A549 (cell line): ENCODE results near the gene AFF1. TPM values are rescaled to one million over a fixed set of nuclear protein-coding genes. Genes with fewer than 3 reads are reported as not detected.

Source experiments
- ATAC-seq, 2 experiments: fragments of 200-7000 bp in 1 of 2; fragments of >200 bp in 1 of 2; cut with Nextera tagmentation in 1 of 2; cut with Tn5 transposase in 1 of 2; 3 replicates each; pipeline versions ENCODE4 v1.8.0 to v1.9.1; 2018 to 2020; ENCODE audit warnings: mild to moderate bottlenecking in 1 of 2, moderate library complexity in 1 of 2
- CTCF ChIA-PET: fragments of 300-600 bp; sonication (Branson Sonifier 250); formaldehyde crosslinking; extraction: SDS; loops from one replicate; lab custom pipeline; 2021; ENCODE audit warnings: antibody characterized with exemption, inconsistent platforms; lab: Yijun Ruan, JAX
- POLR2A ChIA-PET: fragments of 350-600 bp; formaldehyde crosslinking; extraction: SDS; loops from one replicate; lab custom pipeline; 2021; ENCODE audit warnings: antibody characterized with exemption, inconsistent platforms; lab: Yijun Ruan, JAX
- DNase-seq, 2 experiments: peaks; one replicate each; pipeline versions ENCODE4 v3.0.0 to v3.0.0-alpha.2; 2011 to 2016; ENCODE audit warnings: low read depth in 1 of 2, low spot score in 1 of 2
- FAIRE-seq: peaks from 2 replicates; lab custom pipeline; 2011; peaks lifted over from hg19 to GRCh38; lab: Jason Lieb, UNC
- H3K27ac ChIP-seq, 2 experiments: fragments of >200 bp; sonication (Bioruptor Twin); formaldehyde crosslinking; 3 replicates each; pipeline ENCODE4 v1.5.1; 2016 to 2017
- H3K4me1 ChIP-seq: fragments of >200 bp; sonication (Bioruptor Twin); formaldehyde crosslinking; 3 replicates; pipeline ENCODE4 v1.6.1; 2016
- H3K4me2 ChIP-seq: fragments of >200 bp; sonication (Bioruptor Twin); formaldehyde crosslinking; 3 replicates; pipeline ENCODE4 v1.6.1; 2016
- H3K4me3 ChIP-seq: fragments of >200 bp; sonication (Bioruptor Twin); formaldehyde crosslinking; 3 replicates; pipeline ENCODE4 v1.5.1; 2016
- H3K9me3 ChIP-seq: fragments of >200 bp; sonication (Bioruptor Twin); formaldehyde crosslinking; 3 replicates; pipeline ENCODE4 v1.6.1; 2016
- BHLHE40 ChIP-seq: IDR thresholded peaks from 2 replicates; pipeline ENCODE4 v1.6.1; 2012; ENCODE audit warnings: low read depth, low read length, inconsistent platforms
- CBX2 ChIP-seq: fragments of 200-600 bp; sonication (generic); IDR thresholded peaks from 2 replicates; pipeline ENCODE4 v1.6.1; 2016; ENCODE audit warnings: low read depth, mild to moderate bottlenecking, borderline replicate concordance
- CBX8 ChIP-seq: fragments of 200-600 bp; sonication (generic); IDR thresholded peaks from 2 replicates; pipeline ENCODE4 v1.6.1; 2016
- CEBPB ChIP-seq, 2 experiments: fragments of >200 bp in 1 of 2; sonication (Bioruptor Twin) in 1 of 2; formaldehyde crosslinking in 1 of 2; IDR thresholded peaks; 2 replicates each; pipeline ENCODE4 v1.6.1; 2012 to 2016
- CTCF ChIP-seq: fragments of >200 bp; sonication (Bioruptor Twin); formaldehyde crosslinking; IDR thresholded peaks from 3 replicates; pipeline ENCODE4 v1.5.1; 2016
- ELK1 ChIP-seq: fragments of 150-350 bp; IDR thresholded peaks from 2 replicates; pipeline ENCODE4 v1.6.1; 2014; ENCODE audit warnings: low read depth, mild to moderate bottlenecking, low read length
- EP300 ChIP-seq, 2 experiments: fragments of >200 bp; sonication (Bioruptor Twin); formaldehyde crosslinking; IDR thresholded peaks; 2 replicates in 1 of 2; 3 replicates in 1 of 2; pipeline ENCODE4 v1.6.1; 2016 to 2017
- ESRRA ChIP-seq: fragments of 150-350 bp; IDR thresholded peaks from 2 replicates; pipeline ENCODE4 v1.6.1; 2014; ENCODE audit warnings: mild to moderate bottlenecking, low read length, borderline replicate concordance
- GATA3 ChIP-seq: IDR thresholded peaks from 2 replicates; pipeline ENCODE4 v1.6.1; 2012; ENCODE audit warnings: borderline replicate concordance
- HES2 ChIP-seq: fragments of >200 bp; sonication (Bioruptor Twin); formaldehyde crosslinking; IDR thresholded peaks from 2 replicates; pipeline ENCODE4 v1.6.1; 2016
- HEYL ChIP-seq: fragments of 250-450 bp; sonication (Bioruptor Pico); IDR thresholded peaks from 2 replicates; pipeline ENCODE4 v1.8.0; 2021; ENCODE audit warnings: mild to moderate bottlenecking, moderate library complexity
- HMGXB4 ChIP-seq: fragments of 250-450 bp; sonication (Bioruptor Pico); IDR thresholded peaks from 2 replicates; pipeline ENCODE4 v1.5.0; 2021; ENCODE audit warnings: mild to moderate bottlenecking, moderate library complexity, borderline replicate concordance
- HOXB13 ChIP-seq: fragments of 250-450 bp; sonication (Bioruptor Pico); IDR thresholded peaks from 2 replicates; pipeline ENCODE4 v1.5.0; 2020; ENCODE audit warnings: low read depth, mild to moderate bottlenecking, moderate library complexity
- HOXB5 ChIP-seq: fragments of 250-450 bp; sonication (Bioruptor Pico); IDR thresholded peaks from 2 replicates; pipeline ENCODE4 v1.5.0; 2020; ENCODE audit warnings: mild to moderate bottlenecking, moderate library complexity
- JUN ChIP-seq, 2 experiments: fragments of >200 bp; sonication (Bioruptor Twin); formaldehyde crosslinking; IDR thresholded peaks; 2 replicates in 1 of 2; 3 replicates in 1 of 2; pipeline ENCODE4 v1.6.1; 2016 to 2017
- KDM5A ChIP-seq: fragments of 200-600 bp; sonication (generic); IDR thresholded peaks from 2 replicates; pipeline ENCODE4 v1.6.1; 2016; ENCODE audit warnings: antibody characterized with exemption, mild to moderate bottlenecking
- MAFK ChIP-seq: fragments of 450-650 bp; IDR thresholded peaks from 2 replicates; pipeline ENCODE4 v1.6.1; 2014; ENCODE audit not compliant: partially characterized antibody
- MAZ ChIP-seq: fragments of 150-350 bp; IDR thresholded peaks from 2 replicates; pipeline ENCODE4 v1.6.1; 2014; ENCODE audit warnings: antibody characterized with exemption, low read depth, low read length, borderline replicate concordance
- PHF8 ChIP-seq: fragments of 200-600 bp; sonication (generic); IDR thresholded peaks from 2 replicates; pipeline ENCODE4 v1.6.1; 2016; ENCODE audit warnings: low read depth, mild to moderate bottlenecking, antibody characterized with exemption, moderate library complexity, borderline replicate concordance
- POLR2A ChIP-seq: IDR thresholded peaks from 2 replicates; pipeline ENCODE4 v1.6.1; 2012; ENCODE audit warnings: mild to moderate bottlenecking, low read length
- POLR2AphosphoS2 ChIP-seq: conservative IDR thresholded peaks from 2 replicates; pipeline ENCODE4 v1.6.1; 2012; ENCODE audit warnings: low read length, improper control_type of control experiment, inconsistent platforms
- RAD21 ChIP-seq, 2 experiments: fragments of >200 bp in 1 of 2; sonication (Bioruptor Twin) in 1 of 2; formaldehyde crosslinking in 1 of 2; IDR thresholded peaks in 1 of 2; conservative IDR thresholded peaks in 1 of 2; 2 replicates in 1 of 2; 3 replicates in 1 of 2; pipeline ENCODE4 v1.6.1; 2012 to 2018; ENCODE audit warnings: inconsistent platforms in 1 of 2
- RARB ChIP-seq: fragments of 250-450 bp; sonication (Bioruptor Pico); IDR thresholded peaks from 2 replicates; pipeline ENCODE4 v1.8.0; 2021; ENCODE audit warnings: mild to moderate bottlenecking, moderate library complexity
- RCOR1 ChIP-seq: fragments of 150-350 bp; IDR thresholded peaks from 2 replicates; pipeline ENCODE4 v1.6.1; 2014; ENCODE audit warnings: antibody characterized with exemption, low read length, low read depth
- RFX5 ChIP-seq: fragments of 450-650 bp; IDR thresholded peaks from 2 replicates; pipeline ENCODE4 v1.7.1; 2014; ENCODE audit warnings: antibody characterized with exemption, mild to moderate bottlenecking, moderate library complexity
- SMC3 ChIP-seq: fragments of >200 bp; sonication (Bioruptor Twin); formaldehyde crosslinking; IDR thresholded peaks from 3 replicates; pipeline ENCODE4 v1.6.1; 2018; ENCODE audit warnings: inconsistent platforms
- USF2 ChIP-seq: fragments of 450-650 bp; IDR thresholded peaks from 2 replicates; pipeline ENCODE4 v1.6.1; 2014; ENCODE audit warnings: antibody characterized with exemption
- WGBS: methylation state at CpG from one replicate; pipeline ENCODE4 v1.1.6; 2017; ENCODE audit errors: missing lambda C conversion rate; 5-methylcytosine and 5-hydroxymethylcytosine counted together
- polyA plus RNA-seq, 4 experiments: library from polyadenylated mRNA; depleted of rRNA in 3 of 4; stranded (reverse); fragments of >200 nt; fragmentation: RNase III in 1 of 4; extraction: RNeasy Plus Mini Kit Qiagen cat#74134 plus additional on column Dnase treatment in 1 of 4; gene quantifications; 2 replicates in 3 of 4; 3 replicates in 1 of 4; pipeline ENCODE4 v1.2.3, GENCODE V29; 2011 to 2017

The AFF1 gene
- polyA plus RNA-seq, 2 of the 4 experiments (the other 2 are of a cell fraction) = 13.7 to 15.4 TPM

- no peak overlapping the region for H3K4me3 ChIP-seq
- no peaks in the 10 kb centered on the region for H3K9me3 ChIP-seq
- ChIA-PET POLR2A (no interaction called here), CTCF (interaction anchor here (0.6 to 3.6 kb wide), 7 partner anchors 142 to 881 kb away, joined by 3 to 51 read pairs (median 6); no protein-coding TSS in a partner anchor)
- peak; percentile 32 for FAIRE-seq
- ATAC-seq = peak; percentile 16 to 37; a peak in 2 of 6 replicates
- DNase-seq = peak; percentile 22 to 68
- WGBS = 53% methylated on average over 6 of the region's 6 CpGs
- peaks cover 5% of the 10 kb centered on the region; the same call in 2 of the 3 replicates for H3K4me1 ChIP-seq
- TF ChIP-seq RFX5 = no peak
- no peak for TF ChIP-seq USF2
- no peak for TF ChIP-seq MAZ
- TF ChIP-seq SMC3 = peak; percentile 82
- no peak for TF ChIP-seq BHLHE40
- TF ChIP-seq POLR2A = no peak
- no peak for TF ChIP-seq KDM5A
- TF ChIP-seq POLR2AphosphoS2 = no peak
- TF ChIP-seq CTCF = peak; percentile 77
- TF ChIP-seq HES2 = no peak
- TF ChIP-seq JUN (IDR thresholded peaks at IDR 0.05) = no peak
- no peak for TF ChIP-seq HEYL
- peak; percentile 85 for TF ChIP-seq RAD21 (conservative IDR thresholded peaks at IDR 0.05 in 1 of 2, IDR thresholded peaks at IDR 0.05 in 1 of 2)
- no peak for TF ChIP-seq CBX8
- H3K27ac ChIP-seq = no peak overlapping the region
- no peak overlapping the region for H3K4me2 ChIP-seq
Measured at GRCh38 chr4:86895692-86896488, 38.9 kb upstream of the AFF1 start.

- H3K9me3 ChIP-seq = no peaks in the 10 kb centered on the region
- H3K4me3 ChIP-seq = no peak overlapping the region
- CTCF ChIA-PET = interaction anchor here (0.6 to 2.6 kb wide), 6 partner anchors 327 to 1100 kb away, joined by 3 to 22 read pairs (median 4); no protein-coding TSS in a partner anchor
- no peak overlapping the region for H3K4me2 ChIP-seq
- no peak for FAIRE-seq
- no peak overlapping the region for H3K27ac ChIP-seq
- no peak for TF ChIP-seq GATA3
- no peak for TF ChIP-seq ELK1
- no peak for TF ChIP-seq ESRRA
- TF ChIP-seq PHF8 = no peak
- no peak for TF ChIP-seq RCOR1
- no peak for TF ChIP-seq MAFK
- no peak for TF ChIP-seq HOXB13 (CRISPR knock-in tag)
- no peak for TF ChIP-seq HOXB5 (CRISPR knock-in tag)
- TF ChIP-seq HEYL = no peak
- no peak for TF ChIP-seq EP300 (IDR thresholded peaks at IDR 0.05)
- no peak for TF ChIP-seq CBX2
- no peak for TF ChIP-seq HMGXB4 (CRISPR knock-in tag)
- no peak for TF ChIP-seq RARB
- no peak for TF ChIP-seq CEBPB (IDR thresholded peaks at IDR 0.05)
- POLR2A ChIA-PET = no interaction called here
- 32% methylated on average over 4 of the region's 4 CpGs for WGBS
- no peaks in the 10 kb centered on the region for H3K4me1 ChIP-seq
- ATAC-seq = no peak
- no peak for DNase-seq
Measured at GRCh38 chr4:86896596-86896995, 38.2 kb upstream of the AFF1 start.
